Keratinocyte (primary cell): Measurements from ENCODE around the gene HDAC7. TPM values are rescaled to one million over a fixed set of nuclear protein-coding genes. Genes with fewer than 3 reads are reported as not detected.

Experiments
- DNase-seq: peaks from one replicate; pipeline ENCODE4 v3.0.0-alpha.2; 2011; ENCODE audit warnings: low read depth, missing footprints, low spot score
- FAIRE-seq: peaks from 2 replicates; lab custom pipeline; 2011; peaks lifted over from hg19 to GRCh38; lab: Jason Lieb, UNC
- H2AFZ ChIP-seq: 2 replicates; pipeline ENCODE4 v1.6.0; 2012; ENCODE audit warnings: low read length, control low read depth, inconsistent platforms; ENCODE audit not compliant: control insufficient read depth
- H3K27ac ChIP-seq: 2 replicates; pipeline ENCODE4 v1.5.1; 2011; ENCODE audit warnings: low read length; ENCODE audit not compliant: control insufficient read depth, insufficient read depth
- H3K27me3 ChIP-seq: 3 replicates; pipeline ENCODE4 v1.6.0; 2011; ENCODE audit warnings: low read length; ENCODE audit not compliant: control insufficient read depth, insufficient read depth; ENCODE audit errors: extremely low read depth
- H3K36me3 ChIP-seq, 2 experiments: 2 replicates in 1 of 2; 3 replicates in 1 of 2; pipeline ENCODE4 v1.5.1; 2011; ENCODE audit warnings: low read length in 2 of 2, mild to moderate bottlenecking in 1 of 2; ENCODE audit not compliant: control insufficient read depth in 2 of 2, insufficient read depth in 2 of 2; ENCODE audit errors: extremely low read depth in 1 of 2
- H3K4me1 ChIP-seq: 3 replicates; pipeline ENCODE4 v1.5.1; 2011; ENCODE audit warnings: low read length; ENCODE audit not compliant: control insufficient read depth, insufficient read depth; ENCODE audit errors: extremely low read depth
- H3K4me2 ChIP-seq: 3 replicates; pipeline ENCODE4 v1.6.0; 2011; ENCODE audit warnings: low read depth, low read length; ENCODE audit not compliant: control insufficient read depth, insufficient read depth; ENCODE audit errors: extremely low read depth
- H3K4me3 ChIP-seq, 3 experiments: fragments of 200-600 bp in 1 of 3; sonication (generic) in 1 of 3; 2 replicates in 2 of 3; 3 replicates in 1 of 3; pipeline ENCODE4 v1.5.1; 2011 to 2016; ENCODE audit warnings: low read length in 3 of 3, mild to moderate bottlenecking in 3 of 3, control low read depth in 2 of 3, inconsistent platforms in 1 of 3, low read depth in 1 of 3, mixed read lengths in 1 of 3, mixed run types in 1 of 3, moderate library complexity in 1 of 3; ENCODE audit not compliant: control insufficient read depth in 2 of 3, insufficient read depth in 2 of 3; ENCODE audit errors: extremely low read depth in 1 of 3
- H3K79me2 ChIP-seq: 2 replicates; pipeline ENCODE4 v1.6.0; 2012; ENCODE audit warnings: low read length; ENCODE audit not compliant: control insufficient read depth, insufficient read depth
- H3K9ac ChIP-seq: 3 replicates; pipeline ENCODE4 v1.6.0; 2011; ENCODE audit warnings: low read length; ENCODE audit not compliant: control insufficient read depth, insufficient read depth; ENCODE audit errors: extremely low read depth
- H3K9me1 ChIP-seq: 3 replicates; pipeline ENCODE4 v1.6.0; 2011; ENCODE audit warnings: low read length; ENCODE audit not compliant: control insufficient read depth, insufficient read depth; ENCODE audit errors: extremely low read depth
- H3K9me3 ChIP-seq: 2 replicates; pipeline ENCODE4 v1.5.1; 2012; ENCODE audit warnings: low read depth, low read length; ENCODE audit not compliant: control insufficient read depth
- H4K20me1 ChIP-seq: 3 replicates; pipeline ENCODE4 v1.6.0; 2011; ENCODE audit warnings: low read length; ENCODE audit not compliant: control insufficient read depth, insufficient read depth; ENCODE audit errors: extremely low read depth
- EZH2 ChIP-seq: IDR thresholded peaks from one replicate; pipeline ENCODE4 v1.6.1; 2012; ENCODE audit warnings: inconsistent platforms, mild to moderate bottlenecking, low read length, moderate library complexity
- dilution Hi-C: fragments of 300-500 bp; cut with MboI; formaldehyde crosslinking; loops from one replicate; pipeline ENCODE4 v1.7.0; 2020; ENCODE audit warnings: low sequenced_read_pairs; ENCODE audit not compliant: extremely low pct_ligation_motif_present
- polyA plus RNA-seq, 5 experiments: library from polyadenylated mRNA; depleted of rRNA in 3 of 5; stranded (reverse) in 3 of 5; stranded (forward) in 1 of 5; unstranded in 1 of 5; fragments of >200 nt; gene quantifications; 1 replicate in 1 of 5; 2 replicates in 3 of 5; 3 replicates in 1 of 5; pipeline versions ENCODE4 v1.2.1 to v1.2.3, GENCODE V29; 2011 to 2012; ENCODE audit warnings: missing spikeins in 2 of 5, low read depth in 1 of 5, low replicate concordance in 1 of 5
- TF ChIP-seq, protein P1 (sequence below), 3 experiments: IDR thresholded peaks in 1 of 3; conservative IDR thresholded peaks in 1 of 3; optimal IDR thresholded peaks in 1 of 3; 2 replicates in 2 of 3; 3 replicates in 1 of 3; pipeline versions ENCODE3 to v1.5.1; 2011; ENCODE audit warnings: low read length in 3 of 3, mild to moderate bottlenecking in 3 of 3, moderate library complexity in 2 of 3, control low read depth in 1 of 3, inconsistent platforms in 1 of 3; ENCODE audit not compliant: insufficient read depth in 2 of 3; ENCODE audit errors: extremely low read depth in 1 of 3

The HDAC7 gene
- polyA plus RNA-seq, 1 donor (not counting 4 experiments of a cell fraction or from before 2014, with no cell fraction given): 17.0 TPM

DNA sequence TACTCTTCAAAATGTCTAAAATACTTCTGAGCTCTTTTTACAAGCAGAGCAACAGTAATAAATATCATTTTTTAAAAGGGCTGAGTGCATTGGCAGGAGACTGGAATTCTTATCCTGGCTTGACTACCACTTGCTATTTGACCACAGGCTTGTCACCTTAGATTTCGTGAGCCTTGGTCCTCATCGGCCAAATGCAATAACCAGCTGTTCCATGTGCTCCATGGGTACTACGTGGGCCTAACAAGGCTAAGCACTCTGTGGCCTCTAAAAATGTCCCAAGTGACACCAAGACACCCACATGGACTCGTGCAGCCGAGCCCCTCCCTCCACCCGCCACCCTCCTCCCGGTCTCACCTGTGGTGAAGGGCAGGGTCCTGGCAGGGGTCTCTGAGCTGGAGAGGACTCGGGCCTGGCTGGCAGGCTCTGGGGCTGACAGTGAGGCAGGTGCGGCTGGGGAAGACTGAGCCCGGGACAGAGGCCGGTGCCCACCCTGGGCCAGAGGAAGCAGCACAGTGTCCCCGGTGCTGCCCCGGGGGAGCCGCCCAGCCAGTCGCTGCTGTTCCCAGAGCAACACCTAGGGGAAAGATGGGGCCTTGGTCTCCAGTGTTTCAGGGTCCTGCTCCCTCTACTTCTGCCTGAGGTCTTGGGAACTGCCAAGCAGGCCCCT lies 26.6 kb downstream of the HDAC7 start:
- dilution Hi-C loops: no loop called here
- no peak for TF ChIP-seq EZH2
- TF ChIP-seq, protein P1, sequence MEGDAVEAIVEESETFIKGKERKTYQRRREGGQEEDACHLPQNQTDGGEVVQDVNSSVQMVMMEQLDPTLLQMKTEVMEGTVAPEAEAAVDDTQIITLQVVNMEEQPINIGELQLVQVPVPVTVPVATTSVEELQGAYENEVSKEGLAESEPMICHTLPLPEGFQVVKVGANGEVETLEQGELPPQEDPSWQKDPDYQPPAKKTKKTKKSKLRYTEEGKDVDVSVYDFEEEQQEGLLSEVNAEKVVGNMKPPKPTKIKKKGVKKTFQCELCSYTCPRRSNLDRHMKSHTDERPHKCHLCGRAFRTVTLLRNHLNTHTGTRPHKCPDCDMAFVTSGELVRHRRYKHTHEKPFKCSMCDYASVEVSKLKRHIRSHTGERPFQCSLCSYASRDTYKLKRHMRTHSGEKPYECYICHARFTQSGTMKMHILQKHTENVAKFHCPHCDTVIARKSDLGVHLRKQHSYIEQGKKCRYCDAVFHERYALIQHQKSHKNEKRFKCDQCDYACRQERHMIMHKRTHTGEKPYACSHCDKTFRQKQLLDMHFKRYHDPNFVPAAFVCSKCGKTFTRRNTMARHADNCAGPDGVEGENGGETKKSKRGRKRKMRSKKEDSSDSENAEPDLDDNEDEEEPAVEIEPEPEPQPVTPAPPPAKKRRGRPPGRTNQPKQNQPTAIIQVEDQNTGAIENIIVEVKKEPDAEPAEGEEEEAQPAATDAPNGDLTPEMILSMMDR (optimal IDR thresholded peaks at IDR 0.05 in 1 of 3, IDR thresholded peaks at IDR 0.05 in 1 of 3, conservative IDR thresholded peaks at IDR 0.05 in 1 of 3; ENCODE audit: extremely low read depth in 1 of 3, insufficient read depth in 2 of 3, low read length in 3 of 3): no peak
- Histone ChIP-seq H3K4me3 (no peak overlapping the region), H4K20me1 (no peaks in the 10 kb centered on the region), H3K79me2 (no peaks in the 10 kb centered on the region), H3K9ac (no peak overlapping the region), H3K4me2 (no peak overlapping the region), H3K9me1 (no peaks in the 10 kb centered on the region), H3K4me1 (no peaks in the 10 kb centered on the region), H3K36me3 (peaks cover 36 to 64% of the 10 kb centered on the region in 2 experiments), H2AFZ (no peak overlapping the region), H3K9me3 (no peaks in the 10 kb centered on the region), H3K27ac (no peak overlapping the region), H3K27me3 (no peaks in the 10 kb centered on the region)
- no peak for FAIRE-seq
- DNase-seq: no peak

GRCh38 chr12:47791874-47792273 lies 27.8 kb downstream of the HDAC7 start:
- Histone ChIP-seq H3K27me3 (no peaks in the 10 kb centered on the region), H3K9me3 (no peaks in the 10 kb centered on the region), H3K4me3 (no peak overlapping the region), H4K20me1 (no peaks in the 10 kb centered on the region), H3K27ac (no peak overlapping the region), H3K36me3 (peaks cover 48 to 64% of the 10 kb centered on the region in 2 experiments), H3K4me1 (no peaks in the 10 kb centered on the region), H3K79me2 (no peaks in the 10 kb centered on the region), H3K9ac (no peak overlapping the region), H3K9me1 (no peaks in the 10 kb centered on the region), H3K4me2 (no peak overlapping the region), H2AFZ (no peak overlapping the region)
- TF ChIP-seq, protein P1 (optimal IDR thresholded peaks at IDR 0.05 in 1 of 3, IDR thresholded peaks at IDR 0.05 in 1 of 3, conservative IDR thresholded peaks at IDR 0.05 in 1 of 3; ENCODE audit: extremely low read depth in 1 of 3, insufficient read depth in 2 of 3, low read length in 3 of 3): no peak
- TF ChIP-seq EZH2: no peak
- DNase-seq (no peak), FAIRE-seq (no peak)
- dilution Hi-C loops: no loop called here
